SK-N-SH (cell line): ENCODE data around the gene ESRRG. TPM values are rescaled to one million over a fixed set of nuclear protein-coding genes. Genes with fewer than 3 reads are reported as not detected.

ENCODE experiments used
- CTCF ChIA-PET: fragments of 300-600, 350-600 bp; formaldehyde crosslinking; extraction: SDS; loops from one replicate; lab custom pipeline; 2021; lab: Yijun Ruan, JAX
- POLR2A ChIA-PET: fragments of 350-600 bp; sonication (Branson Sonifier 250); formaldehyde crosslinking; extraction: SDS; loops from one replicate; lab custom pipeline; 2020; ENCODE audit warnings: antibody characterized with exemption, inconsistent platforms; lab: Yijun Ruan, JAX
- DNase-seq: peaks from one replicate; pipeline ENCODE4 v3.0.0; 2012
- H2AFZ ChIP-seq: fragments of 200-600 bp; sonication (generic); 2 replicates; pipeline ENCODE4 v1.8.1; 2016; ENCODE audit warnings: antibody characterized with exemption, mild to moderate bottlenecking, low read depth
- H3F3A ChIP-seq: fragments of 200-600 bp; sonication (generic); replicated peaks from 2 replicates; pipeline ENCODE3; 2016; ENCODE audit warnings: antibody characterized with exemption, mild to moderate bottlenecking; ENCODE audit not compliant: insufficient read depth
- H3K27ac ChIP-seq, 2 experiments: fragments of 200-500 bp in 1 of 2; fragments of 200-600 bp in 1 of 2; sonication (Bioruptor generic) in 1 of 2; sonication (generic), shearing (Covaris generic) in 1 of 2; 2 replicates each; pipeline versions ENCODE4 v1.5.1 to v1.6.1; 2014 to 2016; ENCODE audit warnings: low read depth in 2 of 2, inconsistent platforms in 1 of 2, low read length in 1 of 2, mild to moderate bottlenecking in 1 of 2, mixed read lengths in 1 of 2
- H3K27me3 ChIP-seq: fragments of 200-600 bp; sonication (generic), shearing (Covaris generic); 2 replicates; pipeline ENCODE4 v1.6.1; 2016; ENCODE audit warnings: mixed run types; ENCODE audit not compliant: insufficient read depth
- H3K36me3 ChIP-seq, 2 experiments: fragments of 200-500 bp in 1 of 2; fragments of 200-600 bp in 1 of 2; sonication (Bioruptor generic) in 1 of 2; sonication (generic) in 1 of 2; replicated peaks in 1 of 2; 2 replicates each; pipeline versions ENCODE3 to v1.5.1; 2014 to 2016; ENCODE audit warnings: low read length in 1 of 2, mild to moderate bottlenecking in 1 of 2; ENCODE audit not compliant: insufficient read depth in 2 of 2, control insufficient read depth in 1 of 2
- H3K4me1 ChIP-seq, 2 experiments: fragments of 200-500 bp in 1 of 2; fragments of 200-600 bp in 1 of 2; sonication (Bioruptor generic) in 1 of 2; sonication (generic), shearing (Covaris generic) in 1 of 2; 2 replicates each; pipeline versions ENCODE4 v1.5.1 to v1.6.1; 2014 to 2016; ENCODE audit warnings: low read depth in 1 of 2, low read length in 1 of 2, mixed run types in 1 of 2; ENCODE audit not compliant: insufficient read depth in 2 of 2, control insufficient read depth in 1 of 2
- H3K4me2 ChIP-seq: fragments of 200-600 bp; sonication (generic), shearing (Covaris generic); 2 replicates; pipeline ENCODE4 v1.6.1; 2017; ENCODE audit warnings: mixed run types
- H3K4me3 ChIP-seq, 2 experiments: fragments of 200-500 bp in 1 of 2; fragments of 200-600 bp in 1 of 2; sonication (Bioruptor generic) in 1 of 2; sonication (generic), shearing (Covaris generic) in 1 of 2; 2 replicates each; pipeline versions ENCODE4 v1.5.1 to v1.8.1; 2014 to 2016; ENCODE audit warnings: low read depth in 2 of 2, inconsistent platforms in 1 of 2, low read length in 1 of 2, mild to moderate bottlenecking in 1 of 2, mixed read lengths in 1 of 2, moderate library complexity in 1 of 2
- H3K79me2 ChIP-seq: fragments of 200-600 bp; sonication (generic); 2 replicates; pipeline ENCODE4 v1.8.1; 2017; ENCODE audit warnings: mild to moderate bottlenecking; ENCODE audit not compliant: insufficient read depth
- H3K9ac ChIP-seq: fragments of 200-600 bp; sonication (generic); 2 replicates; pipeline ENCODE4 v1.6.1; 2017; ENCODE audit warnings: mixed run types
- H3K9me2 ChIP-seq: fragments of 200-600 bp; sonication (generic); 2 replicates; pipeline ENCODE4 v1.6.1; 2017; ENCODE audit warnings: mixed run types
- H3K9me3 ChIP-seq: fragments of 200-600 bp; sonication (generic); 2 replicates; pipeline ENCODE4 v1.6.1; 2017; ENCODE audit warnings: mixed run types, mild to moderate bottlenecking, moderate library complexity
- H4K20me1 ChIP-seq: fragments of 200-600 bp; sonication (generic); 2 replicates; pipeline ENCODE4 v1.6.1; 2017; ENCODE audit warnings: mild to moderate bottlenecking, mixed run types; ENCODE audit not compliant: insufficient read depth
- EP300 ChIP-seq, 2 experiments: IDR thresholded peaks; 2 replicates each; pipeline versions ENCODE4 v1.4.0 to v1.6.1; 2012; ENCODE audit warnings: borderline replicate concordance in 1 of 2, low read depth in 1 of 2, low read length in 1 of 2
- EZH2phosphoT487 ChIP-seq: fragments of 200-600 bp; sonication (generic); IDR thresholded peaks from 2 replicates; pipeline ENCODE4 v1.6.1; 2017; ENCODE audit warnings: low read depth, mixed run types, mild to moderate bottlenecking, antibody characterized with exemption, moderate library complexity, borderline replicate concordance
- FOSL2 ChIP-seq: IDR thresholded peaks from 2 replicates; pipeline ENCODE4 v1.4.0; 2012; ENCODE audit warnings: low read depth, mild to moderate bottlenecking, moderate library complexity, borderline replicate concordance
- GATA2 ChIP-seq: sonication (generic); formaldehyde crosslinking; IDR thresholded peaks from 2 replicates; pipeline ENCODE4 v1.5.0; 2020; ENCODE audit warnings: mild to moderate bottlenecking, missing genetic modification reagents
- JUND ChIP-seq: IDR thresholded peaks from 2 replicates; pipeline ENCODE4 v1.4.0; 2012
- NFIC ChIP-seq: IDR thresholded peaks from 2 replicates; pipeline ENCODE4 v1.4.0; 2012; ENCODE audit warnings: borderline replicate concordance
- RCOR1 ChIP-seq: fragments of 150-350 bp; IDR thresholded peaks from 2 replicates; pipeline ENCODE4 v1.6.1; 2017; ENCODE audit warnings: antibody characterized with exemption, low read length
- RFX5 ChIP-seq: IDR thresholded peaks from 2 replicates; pipeline ENCODE4 v1.6.1; 2012; ENCODE audit warnings: mild to moderate bottlenecking, improper control_type of control experiment, low read length
- RXRA ChIP-seq: IDR thresholded peaks from 2 replicates; pipeline ENCODE4 v1.4.0; 2012; ENCODE audit warnings: low read depth, mild to moderate bottlenecking, borderline replicate concordance
- SIN3A ChIP-seq: IDR thresholded peaks from 2 replicates; pipeline ENCODE4 v1.6.1; 2012; ENCODE audit warnings: low read depth, mild to moderate bottlenecking, low read length, moderate library complexity, borderline replicate concordance
- SMC3 ChIP-seq: IDR thresholded peaks from 2 replicates; pipeline ENCODE4 v1.6.1; 2012; ENCODE audit warnings: low read depth, low read length, improper control_type of control experiment
- TCF12 ChIP-seq: IDR thresholded peaks from 2 replicates; pipeline ENCODE4 v1.4.0; 2012
- WGBS: methylation state at CpG from one replicate; pipeline ENCODE4 v1.1.6; 2017; ENCODE audit warnings: low lambda C conversion rate; 5-methylcytosine and 5-hydroxymethylcytosine counted together
- polyA plus RNA-seq, 3 experiments: library from polyadenylated mRNA; depleted of rRNA; stranded (reverse); fragments of >200 nt; gene quantifications; 2 replicates each; pipeline ENCODE4 v1.2.3, GENCODE V29; 2012
- TF ChIP-seq, protein P1 (sequence below): IDR thresholded peaks from 2 replicates; pipeline ENCODE4 v1.4.0; 2012; ENCODE audit warnings: low read depth, borderline replicate concordance

ESRRG gene
- polyA plus RNA-seq, 1 of the 3 experiments (the other 2 are of a cell fraction): 0.26 TPM

DNA sequence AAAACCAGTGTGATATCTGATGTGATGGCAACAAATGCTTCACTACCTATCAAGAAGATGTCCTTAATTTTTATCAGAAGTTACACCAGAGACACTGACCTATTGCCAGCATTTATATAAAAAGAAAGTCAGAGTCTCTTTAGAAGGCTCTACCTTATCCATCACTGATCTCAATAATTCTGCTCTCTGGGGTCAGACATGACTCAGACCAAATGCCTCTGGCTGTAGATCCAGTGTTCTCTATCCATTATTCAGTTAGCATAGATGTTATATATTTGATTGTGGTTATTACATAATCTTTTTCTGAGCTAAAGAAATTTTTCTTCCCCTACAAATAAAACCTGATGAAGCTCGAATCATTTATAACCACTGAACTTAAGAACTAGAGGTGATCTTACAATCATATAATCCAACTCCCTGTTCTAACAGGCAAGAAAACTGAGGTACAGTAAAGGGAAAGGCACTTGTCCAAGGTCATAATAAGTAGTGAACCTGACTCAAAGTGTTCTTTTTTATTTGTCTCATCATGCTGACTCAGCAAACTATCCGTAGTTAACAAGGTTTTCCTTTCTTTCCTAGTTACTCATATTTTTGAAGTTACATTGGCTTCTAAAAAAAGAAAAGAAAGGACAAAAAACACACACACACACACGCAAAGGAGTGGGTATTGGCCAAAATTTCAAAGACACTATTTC, 43.6 kb upstream of the ESRRG start:
- Histone ChIP-seq H3K79me2 (no peaks in the 10 kb centered on the region), H3F3A (no peaks in the 10 kb centered on the region), H2AFZ (no peak overlapping the region), H3K9me2 (no peaks in the 10 kb centered on the region), H3K9ac (no peak overlapping the region), H3K27ac (peak overlapping the region in 1 of 2 experiments; percentile 6; a peak in 1 of 4 replicates), H3K9me3 (no peaks in the 10 kb centered on the region), H3K4me1 (peaks cover 0 to 7% of the 10 kb centered on the region in 2 experiments; a peak in 1 of 4 replicates), H3K27me3 (no peaks in the 10 kb centered on the region), H4K20me1 (no peaks in the 10 kb centered on the region), H3K4me2 (no peak overlapping the region), H3K4me3 (no peak overlapping the region), H3K36me3 (no peaks in the 10 kb centered on the region)
- POLR2A ChIA-PET: no interaction called here
- CTCF ChIA-PET: interaction anchor here (3.3 kb wide), 1 partner anchor 17 kb away, joined by 13 read pairs; no protein-coding TSS in a partner anchor
- DNase-seq: peak; percentile 6
- TF ChIP-seq JUND: peak; percentile 36
- TF ChIP-seq EP300 (IDR thresholded peaks at IDR 0.05; ENCODE audit: borderline replicate concordance in 1 of 2, low read depth in 1 of 2, low read length in 1 of 2): peak in 1 of 2 experiments; percentile 37; a peak in 1 of 4 replicates
- TF ChIP-seq TCF12: peak; percentile 26; the same call in 1 of the 2 replicates
- TF ChIP-seq SIN3A: no peak
- no peak for TF ChIP-seq RXRA
- no peak for TF ChIP-seq SMC3
- TF ChIP-seq RCOR1: 0 out of 2 replicates have a peak, but pooled peaks have one; percentile 8
- no peak for TF ChIP-seq RFX5
- TF ChIP-seq GATA2 (CRISPR knock-in tag): peak; percentile 21; the same call in 1 of the 2 replicates
- TF ChIP-seq EZH2phosphoT487: no peak
- TF ChIP-seq FOSL2: peak; percentile 41; the same call in 1 of the 2 replicates
- TF ChIP-seq NFIC: no peak
- WGBS: 29% methylated on average over 3 of the region's 3 CpGs

DNA sequence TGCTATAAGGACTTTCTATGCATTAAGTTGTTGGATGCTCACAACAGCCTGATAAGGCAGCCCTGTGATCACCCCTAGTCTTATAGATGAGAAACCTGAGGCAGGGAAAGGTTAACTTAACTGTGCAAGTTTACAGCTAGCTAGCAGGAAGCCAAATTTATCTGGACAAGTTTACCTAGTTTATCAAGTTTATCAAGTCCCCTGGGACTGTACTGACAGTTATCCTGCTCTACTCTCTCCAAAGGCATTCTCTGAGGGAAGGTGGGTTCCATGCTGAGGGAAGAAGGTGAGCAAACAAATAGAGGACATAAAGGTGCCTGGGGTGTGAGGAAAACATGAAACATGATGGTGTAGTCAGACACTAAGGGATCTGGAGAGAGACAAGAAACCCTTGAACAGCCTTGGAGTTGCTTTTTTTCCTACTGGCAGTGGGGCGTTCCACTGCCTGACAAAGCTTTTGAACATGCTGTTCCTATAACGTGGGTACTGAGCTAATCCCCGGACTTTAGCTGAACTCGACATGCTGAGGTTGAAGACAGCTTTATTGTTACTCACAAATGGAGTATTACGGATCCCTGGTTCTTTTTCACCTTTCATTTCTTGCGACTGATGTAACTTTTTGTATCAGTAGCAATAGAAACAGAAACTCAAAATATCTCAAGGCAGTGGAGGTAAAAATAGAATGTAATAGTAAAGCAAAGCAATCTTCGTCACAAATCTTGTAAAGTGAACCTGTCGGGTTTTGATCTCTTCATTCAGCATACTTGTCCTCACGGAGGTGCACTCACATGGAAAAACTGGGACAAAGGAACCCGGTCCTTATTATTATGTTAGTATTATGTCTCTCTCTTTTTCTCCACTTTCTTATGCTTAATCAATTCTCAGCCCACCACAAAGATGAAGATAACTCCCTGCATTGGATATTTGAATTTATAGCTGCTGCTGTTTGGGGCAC, 42.4 kb upstream of the ESRRG start:
- TF ChIP-seq EP300 (IDR thresholded peaks at IDR 0.05; ENCODE audit: borderline replicate concordance in 1 of 2, low read depth in 1 of 2, low read length in 1 of 2): no peak
- TF ChIP-seq RCOR1: no peak
- TF ChIP-seq, protein P1, sequence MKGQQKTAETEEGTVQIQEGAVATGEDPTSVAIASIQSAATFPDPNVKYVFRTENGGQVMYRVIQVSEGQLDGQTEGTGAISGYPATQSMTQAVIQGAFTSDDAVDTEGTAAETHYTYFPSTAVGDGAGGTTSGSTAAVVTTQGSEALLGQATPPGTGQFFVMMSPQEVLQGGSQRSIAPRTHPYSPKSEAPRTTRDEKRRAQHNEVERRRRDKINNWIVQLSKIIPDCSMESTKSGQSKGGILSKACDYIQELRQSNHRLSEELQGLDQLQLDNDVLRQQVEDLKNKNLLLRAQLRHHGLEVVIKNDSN: no peak
- H3K9me3 ChIP-seq: no peaks in the 10 kb centered on the region
- H2AFZ ChIP-seq: no peak overlapping the region
- CTCF ChIA-PET: interaction anchor here (0.7 to 0.9 kb wide), 2 partner anchors 10 to 20 kb away, joined by 3 read pairs; no protein-coding TSS in a partner anchor
- no peak overlapping the region for H3K27ac ChIP-seq
- H3K9ac ChIP-seq: no peak overlapping the region
- POLR2A ChIA-PET: no interaction called here
- no peaks in the 10 kb centered on the region for H3K79me2 ChIP-seq
- 79% methylated on average over 10 of the region's 10 CpGs for whole genome bisulfite sequencing
- no peak overlapping the region for H3K4me2 ChIP-seq
- H3K4me1 ChIP-seq: peaks cover 0 to 7% of the 10 kb centered on the region in 2 experiments; a peak in 1 of 4 replicates
- no peak for DNase-seq
- no peaks in the 10 kb centered on the region for H3K9me2 ChIP-seq
- no peak overlapping the region for H3K4me3 ChIP-seq
- no peaks in the 10 kb centered on the region for H4K20me1 ChIP-seq
- H3K36me3 ChIP-seq: no peaks in the 10 kb centered on the region
- H3F3A ChIP-seq: no peaks in the 10 kb centered on the region
- H3K27me3 ChIP-seq: no peaks in the 10 kb centered on the region
